Muscle of arm (tissue), 12 donors: Measurements from ENCODE around the gene LZTFL1. TPM values are rescaled to one million over a fixed set of nuclear protein-coding genes. Genes with fewer than 3 reads are reported as not detected.
"Not testable (repeated sequence)": the region's sequence is repeated elsewhere in the genome, so short reads cannot be mapped to it uniquely, and the experiment has no call there.

Source experiments
- DNase-seq: peaks from one replicate; pipeline ENCODE4 v3.0.0-alpha.2; 2013
- polyA plus RNA-seq, 12 donors: library from polyadenylated mRNA; unstranded; fragments of 120-200 nt; gene quantifications; one replicate each; pipeline ENCODE4 v1.2.1, GENCODE V29; 2013; ENCODE audit not compliant: insufficient read length in 12 of 12

Gene LZTFL1
- polyA plus RNA-seq, 12 donors: 12.5 to 38.8 (median 18.0) TPM; not detected in 1

DNA sequence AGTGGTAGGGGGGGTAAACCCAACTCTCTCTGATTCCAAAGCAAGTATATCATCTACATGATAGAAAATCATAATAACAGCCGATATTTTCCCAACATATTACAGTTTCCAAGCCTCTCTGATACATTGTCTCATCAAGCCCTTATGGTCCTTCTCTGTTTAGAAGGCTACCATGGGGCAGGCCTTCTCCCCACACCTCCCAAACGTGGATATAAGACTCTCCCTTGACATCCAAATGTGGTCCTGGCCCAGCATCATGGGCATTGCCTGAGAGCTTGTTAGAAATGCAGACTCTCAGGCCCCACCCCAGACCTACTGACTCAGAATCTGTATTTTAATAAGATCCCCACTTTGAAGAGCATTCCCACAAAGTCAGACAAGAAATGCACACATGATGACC, 26.7 kb upstream of the LZTFL1 start:
- no peak for DNase-seq

DNA sequence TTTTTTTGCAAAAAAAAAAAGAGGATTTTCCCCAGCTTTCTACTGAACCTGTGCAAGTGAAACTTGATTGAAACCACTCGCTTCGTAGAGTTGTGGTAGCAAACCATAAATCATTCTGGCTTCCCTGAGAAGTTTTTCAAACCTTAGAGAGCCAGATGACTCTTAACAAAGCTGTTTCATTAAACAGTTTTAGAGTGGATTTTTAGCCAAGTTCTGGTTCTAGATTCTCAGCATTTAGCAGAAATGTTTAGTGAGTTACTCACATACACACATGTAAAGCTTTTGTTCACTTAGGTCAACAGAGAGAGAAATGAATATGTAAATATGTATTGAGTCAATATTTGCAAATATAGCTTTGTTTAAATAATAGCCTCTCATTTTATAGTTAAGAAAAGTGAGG, 26.3 kb upstream of the LZTFL1 start:
- no peak for DNase-seq

DNA sequence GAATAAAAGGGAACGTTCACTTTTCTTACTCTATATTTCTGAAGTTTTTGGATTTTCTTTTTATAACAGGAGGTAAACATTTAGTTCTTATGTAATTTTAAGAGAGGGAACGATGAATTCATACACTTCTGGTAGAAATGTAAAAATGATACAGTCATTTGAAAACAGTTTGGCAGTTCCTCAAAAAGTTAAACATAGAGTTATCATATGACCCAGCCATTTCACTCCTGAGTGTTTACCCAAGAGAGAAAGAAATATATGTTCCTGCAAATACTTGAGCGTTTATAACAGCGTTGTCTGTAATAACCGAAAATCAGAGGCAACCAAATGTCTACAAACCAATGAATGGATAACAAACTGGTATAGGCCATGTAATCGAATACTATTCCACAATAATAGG, 23.6 kb upstream of the LZTFL1 start:
- DNase-seq: no peak

DNA sequence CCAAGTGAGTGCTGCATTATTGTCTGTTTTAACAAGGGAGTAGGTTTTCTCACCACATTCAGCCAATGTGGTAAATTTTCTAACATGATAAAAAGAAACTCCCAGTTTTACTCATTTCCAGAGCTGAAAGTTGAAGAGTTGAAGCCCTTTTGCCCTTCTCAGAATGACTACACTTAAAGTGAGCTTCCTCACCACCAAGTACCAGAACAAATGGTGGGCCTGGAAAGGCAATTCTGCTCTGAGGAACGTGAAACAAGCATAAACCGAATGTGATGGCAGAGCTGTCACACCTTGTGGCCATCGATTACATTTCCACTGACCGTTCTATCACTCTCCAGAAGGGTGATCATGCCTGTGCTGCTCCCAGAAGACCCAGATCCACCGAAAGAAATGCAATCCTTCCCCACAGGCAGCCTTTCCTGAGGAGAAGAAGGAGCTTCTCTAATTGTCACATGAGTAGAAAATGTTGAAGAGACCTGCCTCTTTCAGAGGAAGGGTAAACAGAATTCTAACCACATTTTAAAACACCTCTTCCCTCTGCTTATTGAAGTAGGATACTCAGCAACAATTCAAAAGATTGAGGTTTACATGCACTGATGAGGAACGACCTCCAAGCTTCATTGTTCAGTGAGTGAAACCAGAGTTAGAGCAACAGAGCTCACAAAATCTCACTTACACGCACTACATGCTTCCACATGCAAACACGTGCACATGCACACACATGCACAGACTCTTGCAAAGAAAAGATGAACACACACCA, 23.0 kb upstream of the LZTFL1 start:
- DNase-seq: no peak

DNA sequence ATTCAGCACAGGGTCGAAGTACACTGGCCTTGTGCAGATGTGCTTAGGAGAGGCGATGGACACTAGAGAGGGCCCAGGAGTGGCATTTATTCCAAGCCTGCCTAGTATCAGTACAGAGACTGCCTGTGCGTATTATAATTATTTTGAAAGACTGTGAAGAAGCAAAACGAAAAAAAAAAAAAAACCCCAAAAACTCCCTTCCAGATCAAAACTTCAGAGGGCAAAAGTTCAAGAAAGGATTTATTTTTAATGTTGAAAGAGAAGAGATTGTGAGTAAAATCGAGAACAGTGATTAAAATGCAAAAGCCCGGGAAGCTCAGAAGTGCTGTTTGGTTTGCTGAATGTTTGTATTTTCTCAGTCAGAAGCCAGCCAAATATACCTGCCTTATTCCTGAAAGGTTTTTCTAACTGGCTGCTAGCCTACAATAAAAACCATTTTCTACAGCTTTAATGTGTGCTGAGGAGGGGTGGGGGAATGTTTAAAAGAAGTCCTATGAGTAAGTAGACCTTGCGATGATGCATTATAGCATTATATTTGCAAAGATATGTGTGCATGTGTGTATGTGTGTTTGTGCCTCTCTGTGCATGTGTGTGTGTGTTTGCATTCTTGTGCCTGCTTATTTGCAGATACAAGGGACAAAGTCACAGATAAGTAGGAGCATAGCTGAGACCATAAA, 19.3 kb upstream of the LZTFL1 start:
- DNase-seq: no peak

DNA sequence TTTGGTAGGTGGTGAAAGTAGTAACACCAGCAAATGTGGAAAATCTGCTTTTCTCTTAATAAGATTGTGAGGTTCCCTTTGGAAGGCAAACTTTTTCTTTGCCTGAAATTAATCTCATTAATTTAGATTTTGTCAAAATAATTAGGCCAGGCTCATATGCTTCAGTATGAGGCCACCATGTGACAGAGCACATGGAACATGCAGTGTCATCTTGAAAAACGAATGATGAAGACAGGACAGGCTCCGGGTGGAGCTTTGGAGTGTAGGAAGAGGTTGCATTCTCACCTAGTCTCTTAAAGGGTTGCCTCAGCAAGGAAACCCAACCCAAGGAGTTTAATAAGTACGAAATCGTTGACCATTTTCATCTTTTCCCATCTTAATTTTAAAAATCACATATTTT, 18.6 kb upstream of the LZTFL1 start:
- no peak for DNase-seq

DNA sequence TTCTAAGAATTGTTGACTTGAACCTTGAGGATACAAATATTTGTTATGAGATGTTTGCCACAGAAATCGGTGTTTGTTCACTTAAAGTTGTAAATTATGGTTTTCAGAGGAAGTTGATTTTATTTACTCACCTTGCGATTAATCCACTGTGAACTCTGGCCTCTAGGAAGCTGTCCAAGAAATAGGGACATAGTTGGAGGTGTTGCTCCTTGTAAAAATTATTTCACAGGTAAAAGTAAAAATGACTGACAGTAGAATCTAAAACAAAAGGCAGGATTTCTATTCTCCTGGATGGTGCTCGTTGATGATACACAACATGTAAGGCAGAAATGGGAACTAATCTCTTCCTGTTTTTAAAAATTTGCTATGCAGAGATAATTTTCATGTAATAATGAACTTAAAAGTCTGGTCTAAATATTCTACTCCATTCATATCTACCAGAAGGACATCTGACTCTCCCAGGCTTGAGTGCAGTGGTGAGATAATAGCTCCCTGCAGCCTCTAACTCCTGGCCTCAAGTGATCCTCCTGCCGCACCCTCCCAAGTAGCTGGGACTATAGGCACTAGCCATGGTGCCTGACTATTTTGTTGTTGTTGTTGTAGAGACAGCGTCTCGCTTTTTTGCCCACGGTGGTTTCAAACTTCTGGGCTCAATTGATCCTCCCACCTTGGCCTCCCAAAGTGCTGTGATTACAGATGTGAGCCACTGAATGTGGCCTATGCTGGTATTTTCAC, 17.1 kb upstream of the LZTFL1 start:
- no peak for DNase-seq

DNA sequence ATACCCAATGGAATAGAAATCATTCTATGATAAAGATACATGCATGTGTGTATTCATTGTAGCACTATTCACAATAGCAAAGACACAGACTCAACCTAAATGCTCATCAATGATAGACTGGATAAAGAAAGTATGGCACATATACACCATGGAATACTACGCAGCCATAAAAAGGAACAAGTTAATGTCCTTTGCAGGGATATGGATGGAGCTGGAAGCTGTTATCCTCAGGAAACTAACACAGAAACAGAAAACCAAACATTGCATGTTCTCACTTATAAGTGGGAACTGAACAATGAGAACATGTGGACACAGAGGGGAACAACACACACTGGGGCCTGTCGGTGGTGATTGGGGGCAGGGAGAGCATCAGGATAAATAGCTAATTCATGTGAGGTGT, 15.1 kb upstream of the LZTFL1 start:
- DNase-seq: not testable (repeated sequence)

DNA sequence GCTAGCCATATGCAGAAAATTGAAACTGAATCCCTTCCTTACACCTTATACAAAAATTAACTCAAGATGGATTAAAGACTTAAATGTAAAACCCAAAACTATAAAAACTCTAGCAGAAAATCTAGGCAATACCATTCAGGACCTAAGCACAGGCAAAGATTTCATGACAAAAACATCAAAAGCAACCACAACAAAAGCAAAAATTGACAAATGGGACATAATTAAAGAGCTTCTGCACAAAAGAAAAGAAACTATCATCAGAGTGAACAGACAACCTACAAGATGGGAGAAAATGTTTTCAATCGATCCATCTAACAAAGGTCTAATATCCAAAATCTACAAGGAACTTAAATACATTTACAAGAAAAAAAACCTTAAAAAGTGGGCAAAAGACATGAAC, 14.4 kb upstream of the LZTFL1 start:
- DNase-seq: not testable (repeated sequence)

DNA sequence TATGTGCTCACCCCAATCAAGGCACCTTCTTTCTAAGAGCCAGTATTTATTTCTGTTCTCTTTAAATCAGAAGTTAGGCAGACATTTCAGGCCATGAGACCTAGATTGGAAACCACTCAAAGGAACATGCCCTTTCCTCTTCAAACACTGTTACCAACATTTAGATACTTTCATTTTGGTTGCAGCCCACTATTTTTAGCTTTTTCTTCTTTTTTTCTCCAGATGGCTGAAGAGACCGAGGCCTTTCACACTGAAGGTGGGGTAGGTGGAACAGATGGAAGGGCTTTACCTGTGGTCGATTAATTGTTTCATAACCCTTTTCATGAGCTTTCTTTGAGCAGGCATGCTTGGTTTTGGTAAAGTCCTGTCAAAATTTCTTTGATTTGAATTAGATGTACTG, 10.9 kb upstream of the LZTFL1 start:
- DNase-seq: no peak

DNA sequence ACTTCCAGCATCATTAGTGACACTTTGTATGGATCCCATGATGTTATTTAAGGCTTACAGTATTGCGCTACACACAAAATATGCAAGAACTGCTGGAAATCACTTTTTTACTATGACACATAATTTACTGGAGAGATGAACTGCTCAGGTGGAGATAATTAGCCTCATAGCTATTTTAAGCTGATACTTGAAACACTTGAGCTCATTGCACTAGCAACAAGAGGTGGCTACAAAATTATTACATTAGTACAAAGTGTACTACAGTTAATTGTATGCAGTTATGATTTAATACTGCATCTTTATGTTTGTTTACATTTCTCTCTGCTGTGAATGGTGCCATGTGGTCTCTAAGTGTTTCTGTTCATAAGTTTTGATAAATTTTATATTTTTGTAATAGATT, 6.5 kb upstream of the LZTFL1 start:
- no peak for DNase-seq

DNA sequence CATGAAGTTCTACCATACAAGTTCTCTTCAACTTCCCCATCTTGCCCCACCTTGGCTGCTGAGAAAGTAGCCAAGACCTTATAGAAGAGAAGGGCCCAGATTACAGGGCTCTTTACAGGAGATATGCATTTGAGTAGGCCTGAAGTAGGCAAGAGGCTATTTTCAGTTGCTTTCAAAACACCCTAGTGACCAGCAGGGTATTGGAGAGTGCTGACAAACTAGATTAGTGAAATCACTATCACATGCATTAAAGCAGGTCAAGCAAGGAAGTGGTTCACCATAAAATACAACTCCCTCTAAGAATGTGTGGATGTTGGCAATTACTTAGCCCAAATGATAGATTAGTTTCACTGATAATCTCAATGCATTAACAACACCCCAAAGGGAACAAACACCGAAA, 2.7 kb upstream of the LZTFL1 start:
- no peak for DNase-seq

DNA sequence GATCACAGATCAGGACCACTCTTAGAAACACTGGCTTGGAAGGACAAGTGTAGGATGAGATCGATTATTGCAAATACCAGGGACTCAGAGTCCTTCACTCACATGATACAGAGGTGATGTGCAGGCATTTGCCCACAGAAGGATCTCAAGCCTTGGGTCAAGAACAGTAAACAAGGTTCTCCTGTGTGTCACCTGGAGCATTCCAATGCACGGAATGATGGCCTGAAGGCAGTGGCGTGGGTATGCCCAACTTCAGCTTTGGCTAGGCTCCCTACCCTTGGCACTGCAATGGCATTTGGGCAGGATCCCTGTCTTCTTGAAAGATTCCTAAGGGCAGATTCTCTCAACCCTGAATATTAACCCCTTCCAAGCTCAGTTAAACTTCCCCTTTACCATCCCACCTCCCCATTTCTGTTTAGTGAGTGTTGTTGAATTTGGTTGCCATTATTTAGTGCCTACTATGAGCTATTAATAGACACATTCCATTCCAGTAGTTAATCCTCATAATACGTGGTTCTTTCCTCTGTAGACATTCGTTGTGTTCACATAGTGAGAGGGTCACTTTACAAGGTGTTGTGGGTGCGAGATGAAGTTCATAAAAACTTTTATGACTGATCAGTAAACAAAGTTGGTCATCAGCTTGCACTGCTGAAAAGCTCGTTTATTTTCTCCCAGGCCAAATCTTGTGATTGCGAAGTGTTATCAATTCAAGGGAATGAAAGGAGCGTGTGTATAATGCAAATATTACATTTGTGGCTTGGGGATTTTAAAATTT, 1.1 kb upstream of the LZTFL1 start:
- DNase-seq: no peak

DNA sequence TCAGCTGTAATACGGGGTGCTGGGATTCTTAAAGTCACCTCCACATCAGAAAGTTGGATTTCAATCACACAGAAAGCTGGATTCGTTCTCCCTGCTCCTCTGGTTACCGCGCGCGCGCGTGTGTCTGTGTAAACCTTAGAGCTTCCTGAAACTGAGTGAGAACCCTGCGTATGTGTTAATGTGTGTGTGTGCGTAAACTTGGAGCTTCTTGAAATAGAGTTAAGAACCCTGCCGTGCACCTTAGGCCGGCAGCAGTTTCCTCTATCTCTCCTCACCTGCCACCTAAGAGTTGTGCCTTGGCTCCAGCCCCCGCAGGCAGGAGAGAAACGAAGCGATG, 531 bp downstream of the LZTFL1 start:
- peak; percentile 15 for DNase-seq

DNA sequence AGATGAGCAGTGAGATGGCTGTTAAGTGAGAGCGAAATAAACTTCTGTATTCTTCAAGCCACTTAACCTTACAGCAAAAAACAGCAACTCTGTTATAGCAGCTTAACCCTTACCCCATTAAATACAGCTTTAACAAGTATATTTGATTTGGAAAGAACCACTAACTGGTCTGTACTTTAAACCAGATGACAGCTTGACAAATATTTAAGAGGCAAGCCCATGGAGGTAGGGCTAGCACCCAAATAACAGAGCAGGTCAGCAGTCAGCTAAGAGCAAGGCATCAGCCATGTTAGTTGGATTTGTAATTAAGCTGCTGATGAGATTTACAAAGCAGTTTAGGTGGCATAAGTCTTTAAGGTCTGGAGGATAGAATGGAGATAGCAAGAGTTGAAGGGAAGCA, 3.5 kb downstream of the LZTFL1 start:
- DNase-seq: no peak

DNA sequence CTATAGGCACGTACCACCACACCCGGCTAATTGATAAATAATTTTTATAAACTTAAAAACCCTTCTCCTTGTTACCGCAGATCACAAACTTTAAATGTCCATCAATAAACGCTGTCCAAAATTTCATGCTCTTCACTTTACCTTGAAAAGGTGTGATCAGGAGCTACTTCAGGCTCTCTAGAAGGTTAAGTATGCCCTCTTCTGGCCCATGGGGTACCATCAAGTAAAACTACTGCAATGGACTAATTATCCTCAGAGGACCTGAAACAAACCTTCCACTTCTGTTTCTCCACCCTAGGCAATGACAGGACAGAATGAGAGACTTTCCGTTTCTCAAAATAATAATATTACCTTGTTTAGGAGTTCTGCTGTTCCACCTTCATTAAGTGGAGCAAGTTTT, 9.2 kb downstream of the LZTFL1 start:
- no peak for DNase-seq

DNA sequence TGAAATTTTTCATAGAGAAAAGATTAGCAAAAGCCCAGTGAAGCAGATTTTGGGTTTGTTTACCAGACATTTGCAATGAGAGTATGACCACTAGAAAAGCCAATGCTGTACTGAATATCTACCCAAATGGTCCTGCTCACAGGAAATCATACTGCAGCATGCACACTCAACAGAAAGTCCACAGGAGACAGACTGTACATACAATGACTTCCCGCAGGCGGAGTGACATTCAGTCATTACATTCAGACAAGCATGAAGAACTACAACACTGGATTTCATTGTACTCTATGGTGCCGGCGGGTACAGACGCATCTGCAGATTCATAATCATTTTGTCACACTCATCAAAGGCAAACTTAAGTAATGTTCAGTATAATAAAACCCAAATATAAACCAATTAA, 11.8 kb downstream of the LZTFL1 start:
- no peak for DNase-seq

DNA sequence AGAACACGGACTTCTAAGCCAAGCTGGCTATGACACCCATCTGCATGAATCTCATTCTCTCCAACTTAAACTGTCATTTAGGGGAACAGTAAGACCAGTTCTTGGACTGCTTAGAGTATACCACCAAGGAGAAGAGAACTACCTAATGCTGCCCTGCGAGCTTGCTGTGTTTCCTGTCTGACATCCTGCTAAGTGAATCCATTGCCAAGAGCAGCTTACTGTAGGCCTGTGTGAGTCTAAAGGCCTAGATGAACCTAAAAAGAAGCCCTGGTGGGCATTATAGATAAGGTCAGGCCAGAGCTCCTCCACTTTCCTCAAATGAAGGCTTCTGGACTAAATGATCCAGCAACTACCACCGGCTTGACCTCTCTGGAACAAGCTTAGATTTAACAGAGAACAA, 15.0 kb downstream of the LZTFL1 start:
- no peak for DNase-seq

DNA sequence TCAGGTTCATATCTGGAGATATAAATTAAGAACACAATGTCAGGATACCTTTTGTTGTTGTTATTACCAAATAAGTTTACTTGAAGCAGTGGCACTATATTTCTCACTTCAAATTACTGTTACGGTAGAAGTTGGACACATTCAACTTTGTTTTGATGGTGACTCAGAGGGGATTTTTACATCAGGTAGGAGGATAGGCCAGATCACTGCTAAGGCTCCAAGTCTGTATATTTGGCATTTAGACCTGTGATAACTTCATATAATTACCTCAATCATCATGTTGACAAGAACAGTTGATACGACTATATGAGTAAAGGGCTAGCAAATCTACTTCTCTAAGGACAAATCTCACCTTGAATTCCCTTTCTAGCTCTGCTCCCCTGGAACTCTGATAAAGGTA, 15.6 kb downstream of the LZTFL1 start:
- no peak for DNase-seq

DNA sequence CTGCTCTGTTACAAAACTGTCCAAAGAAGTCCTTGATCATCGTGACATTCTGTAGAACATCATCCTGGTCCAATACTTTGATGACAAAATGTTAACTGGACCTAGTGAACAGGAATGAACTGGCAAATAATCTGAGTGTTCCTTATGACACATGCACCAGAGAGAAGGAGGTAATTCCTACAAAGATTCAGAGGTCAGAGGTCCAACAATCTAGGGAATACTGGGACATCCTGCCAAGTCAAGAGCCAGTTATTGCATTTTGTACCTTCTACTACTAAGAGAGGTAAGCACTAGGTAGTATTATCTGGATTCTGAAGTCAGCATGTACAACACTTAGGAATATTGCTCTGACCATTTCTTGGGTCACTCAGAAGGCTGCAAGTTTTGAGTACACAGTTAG, 20.8 kb downstream of the LZTFL1 start:
- DNase-seq: no peak

DNA sequence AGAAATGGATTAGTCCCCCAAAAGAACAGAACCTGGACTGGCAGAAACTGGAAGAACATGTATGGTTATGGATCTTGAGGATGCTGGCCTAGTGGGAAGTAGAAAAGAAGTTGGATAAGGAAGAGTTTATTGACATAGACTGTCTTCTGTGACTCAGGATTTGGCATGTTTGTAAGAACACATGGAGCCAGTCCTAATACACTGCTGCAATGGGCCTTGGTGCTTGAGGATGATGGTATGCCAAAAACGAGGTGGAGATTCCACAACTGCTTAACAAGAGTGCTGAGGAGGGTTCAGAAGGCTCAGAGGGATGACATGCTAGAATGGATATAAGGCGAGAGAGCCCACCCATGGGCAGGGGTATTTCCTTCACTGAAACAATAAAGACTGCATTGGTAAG, 22.4 kb downstream of the LZTFL1 start:
- no peak for DNase-seq

DNA sequence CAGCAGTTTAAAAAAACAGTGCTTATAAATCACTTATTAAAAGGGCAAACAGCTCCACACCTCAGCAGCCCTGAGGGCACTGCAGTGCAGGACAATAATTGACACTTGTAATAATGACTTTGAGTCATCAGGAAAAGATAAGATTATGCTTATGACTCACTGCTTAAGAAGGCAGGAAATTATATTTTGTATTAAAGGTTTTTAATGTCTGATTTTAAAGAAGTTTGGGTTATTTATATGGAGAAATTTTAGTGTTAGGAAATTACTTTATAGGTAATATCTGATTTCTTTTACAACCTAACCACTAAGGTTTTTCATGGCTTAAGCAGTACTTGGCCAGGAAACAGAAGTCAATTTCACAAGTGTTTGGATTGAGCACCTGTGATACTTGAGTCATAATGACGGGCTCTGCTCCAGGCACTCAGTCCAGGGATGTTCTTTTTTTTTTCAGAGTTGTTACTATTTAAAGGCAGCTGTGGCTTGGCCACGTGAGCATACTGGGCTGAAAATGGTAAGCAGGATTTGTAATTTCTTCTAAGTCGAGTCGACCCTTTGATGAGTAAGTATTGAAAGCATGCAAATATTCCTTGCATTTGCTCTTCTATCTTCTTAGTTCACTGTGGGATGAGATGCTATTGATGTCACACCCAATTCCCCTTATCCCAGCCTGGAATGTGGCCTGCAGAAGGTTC, 23.9 kb downstream of the LZTFL1 start:
- DNase-seq: peak; percentile 56
